Glomerular endothelial cell (primary cell): ENCODE measurements around the gene PARD3. TPM values are rescaled to one million over a fixed set of nuclear protein-coding genes. Genes with fewer than 3 reads are reported as not detected.
"Not testable (repeated sequence)": the region's sequence is repeated elsewhere in the genome, so short reads cannot be mapped to it uniquely, and the experiment has no call there.

Experiments used
- DNase-seq: peaks from one replicate; pipeline ENCODE4 v3.0.0-alpha.2; 2011; ENCODE audit warnings: low read depth, low spot score; ENCODE audit errors: extremely low read depth
- total RNA-seq: library from RNA; depleted of rRNA; stranded (reverse); fragments of >200 nt; gene quantifications from 2 replicates; pipeline ENCODE4 v1.2.3, GENCODE V29; 2015

PARD3 gene
- total RNA-seq, 1 donor from 2014 or later, result 23.0 TPM

DNA sequence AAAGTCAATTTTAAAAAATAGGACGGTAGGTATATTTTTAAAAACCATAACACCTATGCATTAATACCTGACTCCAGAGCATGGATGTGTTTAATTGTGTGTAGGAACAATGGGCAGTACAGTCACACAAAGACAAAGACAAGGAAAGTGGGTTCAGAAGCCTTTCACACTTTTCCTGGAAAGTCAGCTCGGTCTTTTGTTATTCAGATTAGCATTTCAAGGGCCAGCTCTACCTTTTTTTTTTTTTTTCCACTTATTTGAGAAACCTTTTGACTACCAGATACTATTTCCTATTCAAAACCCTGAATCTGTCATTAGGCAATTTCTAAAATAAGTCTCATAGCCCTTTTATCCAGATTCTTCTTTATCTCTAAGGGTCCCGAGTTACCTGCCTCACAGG lies 401.9 kb downstream of the PARD3 start:
- no peak for DNase-seq

DNA sequence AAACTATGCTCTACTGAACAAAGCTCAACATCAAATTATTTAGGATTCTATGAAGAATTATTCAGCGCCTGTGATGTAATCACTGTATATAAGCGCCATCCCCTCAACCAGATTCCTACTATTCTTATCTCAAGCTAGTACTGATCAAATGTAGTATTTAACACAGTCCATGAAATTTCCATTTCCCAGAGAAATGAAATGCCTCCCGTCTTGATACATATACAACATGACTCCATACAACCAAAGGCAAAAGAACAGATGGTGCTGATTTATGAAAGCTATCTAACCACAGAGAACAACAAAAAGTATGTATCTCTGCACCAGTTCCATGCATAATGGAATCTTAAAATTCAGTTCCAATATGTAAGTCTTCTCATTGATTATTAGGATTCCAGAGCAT lies 406.1 kb downstream of the PARD3 start:
- no peak for DNase-seq

DNA sequence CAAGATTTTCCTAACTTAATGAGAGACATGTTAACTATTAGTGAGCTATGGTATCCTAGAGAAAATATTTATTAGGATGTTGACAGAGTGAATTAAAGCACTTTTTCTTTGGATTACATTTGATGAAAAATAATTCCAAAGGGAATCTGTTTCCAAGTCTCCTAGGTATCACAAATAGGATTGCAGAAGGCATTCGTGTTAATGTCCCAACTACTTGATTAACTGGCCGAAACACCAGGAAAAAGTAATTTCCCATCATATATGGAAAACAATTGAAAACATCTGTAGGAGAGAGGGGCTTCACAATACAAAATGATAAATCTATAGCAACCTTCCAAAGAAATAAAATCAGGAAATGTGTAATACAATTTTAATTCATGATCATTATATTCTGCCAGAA lies 406.7 kb downstream of the PARD3 start:
- DNase-seq, result no peak

DNA sequence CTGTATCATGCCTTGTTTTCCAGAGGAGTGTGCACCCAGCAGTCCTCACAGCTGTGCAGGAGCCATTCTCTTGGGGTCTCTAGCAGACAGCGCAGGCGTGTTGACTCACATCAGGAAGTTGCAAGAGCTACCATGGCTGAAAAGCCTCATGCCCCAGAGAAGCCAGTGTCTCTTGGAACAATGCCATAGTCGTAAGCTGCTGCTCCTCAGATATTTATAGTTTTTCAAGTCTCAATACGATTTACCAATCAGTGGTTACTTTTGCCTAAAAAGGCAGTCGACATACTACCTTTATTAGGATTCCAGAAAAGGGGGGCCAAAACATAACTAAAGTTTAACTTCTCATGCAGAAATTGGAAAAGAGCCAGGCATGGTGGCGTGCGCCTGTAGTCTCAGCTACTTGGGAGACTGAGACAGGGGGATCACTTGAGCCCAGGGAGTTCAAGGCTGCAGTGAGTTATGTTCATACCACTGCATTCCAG lies 407.7 kb downstream of the PARD3 start:
- DNase-seq, result peak; percentile 51

DNA sequence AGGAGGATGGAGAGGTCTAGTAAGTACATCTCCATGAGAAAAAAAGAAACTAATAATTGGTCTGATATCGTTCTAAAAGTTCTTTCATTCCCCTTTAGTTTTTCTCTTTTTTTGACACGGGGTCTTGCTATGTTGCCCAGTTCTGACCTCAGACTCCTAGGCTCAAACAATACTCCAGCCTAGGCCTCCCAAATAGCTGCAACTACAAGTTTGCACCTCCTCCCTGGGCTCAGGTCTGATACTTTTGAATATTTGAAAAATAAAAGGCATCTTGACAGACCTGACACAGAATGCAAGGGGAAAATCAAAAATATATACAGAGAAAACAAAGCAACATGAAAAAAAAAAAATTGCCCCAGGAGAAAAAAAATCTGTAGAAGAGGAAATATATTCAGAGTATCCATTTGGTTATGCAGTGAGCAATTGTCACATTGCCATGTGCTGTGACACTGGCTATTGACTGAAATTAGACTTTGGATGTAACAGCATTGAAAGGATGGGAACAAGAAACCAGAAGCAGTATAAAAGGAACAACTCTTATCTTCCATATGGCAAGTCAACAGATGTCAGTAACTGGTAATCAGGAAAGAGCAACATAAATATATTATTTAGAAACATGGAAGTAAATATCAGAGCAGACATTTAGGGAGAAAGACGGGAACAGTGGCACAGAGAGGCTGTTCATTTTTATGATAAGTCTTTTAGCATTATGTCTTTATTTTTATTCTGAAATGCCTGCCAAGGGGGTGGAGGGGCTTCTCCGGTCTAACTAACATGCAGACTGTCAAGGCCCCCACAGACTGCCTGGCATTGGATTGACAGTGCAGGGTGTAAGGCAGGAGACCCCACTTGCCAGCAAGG lies 408.4 kb downstream of the PARD3 start:
- DNase-seq, result no peak

DNA sequence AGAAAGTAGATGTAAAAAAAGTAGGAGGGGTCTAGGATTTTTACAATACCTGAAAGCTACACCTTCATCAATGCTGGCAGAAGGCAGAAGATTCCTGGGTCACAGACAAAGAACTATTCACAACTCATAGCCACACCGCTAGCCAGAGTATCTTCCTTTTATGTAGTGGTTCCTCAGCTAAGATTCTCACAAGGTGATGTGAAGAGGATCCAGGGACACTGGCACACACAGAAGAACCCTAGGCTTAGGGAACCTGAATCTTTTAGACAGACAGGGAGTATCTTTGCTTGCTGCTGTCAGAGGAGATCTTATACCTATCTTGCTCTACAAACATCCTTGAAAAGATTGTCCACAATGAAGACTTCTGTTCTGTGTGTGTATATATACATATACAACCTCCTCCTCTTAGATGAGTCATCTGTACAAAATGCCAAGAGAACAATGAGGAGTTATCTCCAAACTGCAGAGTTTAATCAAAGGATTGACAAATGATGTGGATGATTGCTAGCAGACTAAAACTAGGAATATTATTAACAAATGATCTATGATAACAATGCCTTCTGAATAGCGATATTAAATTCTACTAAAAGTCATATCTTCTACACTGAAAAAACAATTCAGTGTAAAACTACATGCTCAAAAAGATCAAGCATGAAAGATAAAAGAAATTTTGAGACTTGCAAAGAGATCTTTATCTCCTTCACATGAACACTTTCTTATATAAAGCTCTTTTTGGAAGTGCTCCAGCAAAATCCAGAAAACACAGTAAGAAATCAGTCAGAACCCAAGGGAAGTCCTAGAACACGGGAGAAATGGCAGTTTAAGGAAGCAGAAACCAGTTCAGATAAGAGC lies 409.3 kb downstream of the PARD3 start:
- peak; percentile 42 for DNase-seq

DNA sequence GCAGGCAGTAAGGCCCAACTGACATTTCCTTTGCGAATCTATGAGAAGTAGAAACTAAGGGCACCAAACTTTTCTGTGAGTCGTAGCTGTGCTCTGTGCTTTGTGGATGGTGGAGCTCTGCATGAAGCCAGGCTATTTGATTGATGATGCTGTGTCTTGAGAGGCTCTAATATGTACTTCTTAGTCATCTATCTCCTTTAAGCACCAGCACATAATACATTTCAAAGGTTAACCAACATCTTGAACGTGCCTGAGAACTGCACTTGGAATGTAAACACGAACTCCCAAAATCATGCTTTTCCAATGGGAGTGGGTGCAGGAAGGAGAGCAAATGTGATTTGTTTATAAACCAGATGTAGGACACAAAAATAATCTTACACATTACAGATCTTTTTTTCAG lies 411.6 kb downstream of the PARD3 start:
- DNase-seq, result no peak

DNA sequence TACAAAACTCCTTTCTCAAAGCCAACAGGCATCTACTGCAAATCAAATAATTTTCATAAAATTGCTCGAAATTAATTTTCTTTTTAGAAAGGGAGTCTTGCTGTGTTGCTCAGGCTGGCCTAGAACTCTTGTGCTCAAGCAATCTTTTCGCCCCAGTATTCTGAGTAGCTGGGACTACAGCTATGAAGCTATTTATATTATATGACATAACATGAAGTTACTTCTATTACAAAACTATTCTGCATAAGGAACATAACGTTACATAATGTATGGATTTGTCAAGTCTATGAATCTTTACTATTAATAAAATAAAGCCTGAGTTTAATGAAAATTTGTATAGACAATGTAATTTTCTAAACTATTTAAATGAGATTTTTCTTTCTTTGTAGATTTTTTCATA lies 415.0 kb downstream of the PARD3 start:
- DNase-seq, result no peak

DNA sequence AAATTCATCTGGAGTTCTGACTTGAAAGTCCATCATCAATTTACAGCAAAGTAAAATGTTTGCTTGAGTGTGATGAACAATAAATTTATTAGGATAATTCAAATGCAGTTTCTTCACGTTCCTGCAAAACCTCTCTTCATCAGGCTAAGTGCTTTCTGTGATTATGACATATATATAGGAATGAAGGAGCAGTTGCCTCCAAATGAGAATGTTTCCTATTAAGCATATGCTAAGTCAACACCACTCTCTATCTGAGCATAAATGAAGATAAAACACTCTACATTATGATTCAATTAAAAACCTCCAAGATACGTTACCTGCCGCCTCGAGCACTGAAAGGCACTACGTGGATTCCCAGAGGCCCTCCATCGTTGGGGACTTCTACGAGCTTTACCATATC lies 416.1 kb downstream of the PARD3 start:
- DNase-seq, result no peak

DNA sequence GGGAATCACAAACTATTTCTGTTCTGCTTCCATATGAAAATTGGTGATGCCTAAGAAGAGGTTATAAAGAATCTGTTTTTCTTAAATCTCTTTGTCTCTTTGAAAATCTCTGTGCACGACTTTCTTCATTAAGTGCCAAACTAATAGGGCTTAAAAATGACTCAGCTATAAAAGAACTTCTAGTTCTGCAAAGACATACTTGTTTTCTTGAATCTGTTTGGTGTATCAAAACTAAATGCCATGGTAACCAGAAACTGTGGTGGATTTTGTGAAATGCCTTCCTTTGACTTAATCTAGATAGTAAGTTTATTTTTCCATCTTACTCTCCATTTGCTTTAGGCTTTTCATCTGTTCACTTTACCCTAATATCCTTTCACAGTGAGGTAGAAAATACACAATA lies 417.8 kb downstream of the PARD3 start:
- DNase-seq, result no peak

DNA sequence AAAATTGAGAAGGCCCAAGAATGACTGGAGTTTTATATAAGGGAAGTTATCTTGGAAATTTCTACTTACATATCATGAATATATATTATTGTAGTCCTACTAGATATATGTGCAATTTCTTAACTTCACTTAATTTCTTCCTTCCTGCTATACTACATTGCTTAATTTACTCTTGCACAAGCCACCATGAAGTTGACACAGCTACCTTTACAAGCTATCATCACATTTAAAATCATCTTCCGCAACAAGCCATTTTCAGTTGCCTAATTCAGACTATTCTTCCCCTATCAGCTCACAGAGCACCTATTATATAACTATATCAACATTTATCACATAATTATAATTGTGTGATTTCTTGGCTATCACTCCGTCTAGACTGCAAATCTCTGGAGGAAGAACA lies 418.4 kb downstream of the PARD3 start:
- DNase-seq, result no peak

DNA sequence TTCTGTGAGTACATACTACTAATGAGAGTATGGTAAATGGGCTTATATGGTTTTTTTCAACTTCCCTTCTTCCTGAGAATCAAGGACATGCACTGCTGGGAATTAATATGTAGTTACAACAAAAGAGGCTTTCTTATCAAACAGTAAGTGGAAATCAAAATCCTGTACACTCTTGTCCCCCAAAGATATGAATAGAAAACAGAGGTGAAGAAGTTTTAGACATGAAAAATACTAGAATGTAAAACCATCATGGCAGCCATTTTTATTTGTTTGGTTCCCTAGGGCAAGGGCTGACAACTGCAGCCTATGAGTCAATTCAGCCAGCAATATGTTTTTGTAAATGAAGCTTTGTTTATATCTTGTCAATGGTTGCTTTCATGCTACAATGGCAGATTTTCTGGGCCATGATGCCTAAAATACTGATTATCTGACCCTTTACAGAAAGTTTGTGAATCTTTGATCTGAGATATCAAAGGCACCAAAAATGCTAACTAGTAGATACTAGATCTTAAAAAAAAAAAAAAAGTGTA lies 422.4 kb downstream of the PARD3 start:
- DNase-seq, result no peak

DNA sequence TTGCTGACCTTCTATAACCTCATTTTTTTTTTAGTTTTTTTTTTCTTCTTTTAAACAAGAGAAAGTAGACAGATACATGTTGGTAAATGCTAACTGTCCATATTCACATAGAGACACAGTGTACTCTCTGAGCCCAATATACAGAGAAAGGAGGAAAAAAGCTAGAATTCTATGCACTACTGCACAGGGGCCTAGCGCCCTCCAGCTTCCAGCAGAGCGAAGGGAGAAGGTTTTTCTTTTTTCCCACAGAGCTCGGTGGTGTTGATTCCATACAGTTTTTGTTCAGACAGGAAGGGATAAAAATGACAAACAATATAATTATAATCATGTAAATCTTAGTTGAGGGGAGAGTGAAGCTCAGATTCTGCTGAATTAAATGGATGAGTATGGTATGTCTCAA lies 423.9 kb downstream of the PARD3 start:
- DNase-seq, result not testable (repeated sequence)

DNA sequence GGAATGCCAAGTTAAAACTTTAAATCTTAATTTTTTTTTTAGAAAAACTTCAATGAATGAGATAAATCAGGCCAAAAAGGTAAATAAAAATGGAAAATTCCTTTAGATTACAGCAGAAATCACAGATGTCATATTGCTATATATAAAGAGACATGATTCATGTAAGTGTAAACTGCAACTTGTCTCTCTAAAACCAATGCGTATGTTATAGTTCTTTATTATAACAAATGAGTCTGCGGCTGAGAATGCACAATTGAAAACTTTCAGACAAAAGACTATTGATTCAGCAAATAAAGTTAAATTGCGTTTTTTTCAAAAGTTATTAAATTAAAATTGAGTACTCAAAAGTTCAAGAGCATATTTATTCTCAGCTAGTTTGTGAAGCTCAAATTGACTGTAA lies 425.3 kb downstream of the PARD3 start:
- no peak for DNase-seq

DNA sequence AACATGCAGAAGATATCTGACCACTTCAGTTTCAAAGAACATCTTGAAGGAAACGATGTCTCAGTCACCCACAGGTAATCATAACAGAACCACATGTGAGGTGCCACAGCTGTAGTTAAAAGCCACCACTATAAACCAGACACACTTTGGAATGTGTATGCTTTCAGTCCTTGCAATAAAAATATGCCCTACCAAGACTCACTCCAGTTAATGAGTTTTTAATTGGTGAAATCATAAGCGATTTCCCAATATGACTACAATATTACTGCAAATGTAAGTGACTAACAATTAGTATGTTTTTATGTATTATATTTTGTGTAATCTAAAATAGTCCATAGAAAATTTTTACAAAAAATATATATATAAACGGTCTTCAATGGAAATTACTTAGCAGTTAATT lies 428.2 kb downstream of the PARD3 start:
- no peak for DNase-seq

DNA sequence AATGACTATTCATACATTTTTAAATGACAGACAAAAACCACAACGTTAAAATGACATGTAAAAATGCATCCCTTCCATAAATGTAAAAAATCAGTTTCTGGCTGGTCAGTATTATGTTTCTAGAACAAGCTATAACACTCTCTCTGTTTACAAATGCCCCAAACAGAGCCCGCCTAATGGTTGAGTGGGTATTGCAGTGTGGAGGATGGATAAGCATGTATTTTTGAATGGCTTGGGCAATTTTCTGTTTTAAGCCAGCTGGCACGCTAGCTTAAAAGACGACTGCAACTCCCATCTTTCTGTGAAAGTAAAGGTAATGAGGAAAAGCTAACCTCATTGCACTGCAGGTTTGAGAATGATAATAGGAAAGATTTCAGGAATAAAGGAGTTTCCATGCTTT lies 430.7 kb downstream of the PARD3 start:
- no peak for DNase-seq

DNA sequence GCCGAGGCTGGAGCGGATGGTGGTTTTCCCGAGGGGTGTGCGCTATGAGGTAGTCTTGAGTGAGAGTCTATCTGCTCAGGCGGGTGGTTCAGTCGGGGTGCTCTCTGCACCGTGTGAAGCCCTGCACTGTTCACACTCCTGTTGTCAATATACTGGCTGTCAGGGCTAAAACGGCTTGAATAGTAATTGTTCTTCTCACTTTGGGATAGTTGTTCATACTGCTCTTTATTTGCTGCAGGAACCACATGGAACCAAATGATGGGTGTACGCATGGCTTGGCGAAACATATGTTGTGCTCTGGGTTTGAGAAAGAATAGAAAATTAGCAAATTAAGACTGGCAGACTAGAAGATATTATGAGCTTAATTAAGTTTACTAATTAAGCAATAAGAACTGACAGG lies 432.5 kb downstream of the PARD3 start:
- DNase-seq, result no peak

DNA sequence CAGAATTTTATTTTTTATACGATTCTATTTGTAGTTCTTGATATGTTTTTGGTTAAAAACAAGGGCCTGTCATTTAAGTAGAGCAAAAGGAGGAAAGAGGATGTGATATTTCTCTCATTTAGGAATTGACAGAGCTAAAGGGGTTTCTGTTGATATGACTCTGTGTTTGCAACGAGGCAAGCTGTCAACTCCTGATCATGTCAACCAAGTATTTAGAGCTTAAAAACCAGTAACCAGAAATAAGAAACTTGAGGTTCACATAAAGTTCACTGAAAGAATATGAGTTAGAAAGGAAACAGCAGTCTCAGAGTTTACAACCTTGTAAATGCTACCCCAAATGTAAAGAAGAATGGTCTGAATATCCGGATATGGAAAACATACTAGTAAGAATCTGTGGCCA lies 434.2 kb downstream of the PARD3 start:
- no peak for DNase-seq

DNA sequence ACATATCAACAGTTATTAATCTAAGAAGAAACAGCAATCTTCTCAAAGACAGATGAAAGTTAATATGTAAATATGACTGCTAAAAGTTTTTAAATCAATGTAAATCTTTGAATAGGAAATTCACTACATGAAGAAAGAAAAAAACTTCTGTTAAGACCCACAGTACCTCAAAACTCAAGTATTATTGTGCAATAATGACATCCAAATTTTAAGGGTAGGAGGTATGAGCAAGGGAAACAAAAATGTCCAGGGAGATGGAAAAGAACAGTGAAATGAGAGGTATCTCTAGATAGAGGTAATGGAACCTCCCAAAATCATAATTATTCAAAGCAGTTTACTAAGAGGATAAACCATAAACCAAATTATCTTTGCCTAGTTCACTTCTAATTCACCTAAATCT lies 436.8 kb downstream of the PARD3 start:
- no peak for DNase-seq

DNA sequence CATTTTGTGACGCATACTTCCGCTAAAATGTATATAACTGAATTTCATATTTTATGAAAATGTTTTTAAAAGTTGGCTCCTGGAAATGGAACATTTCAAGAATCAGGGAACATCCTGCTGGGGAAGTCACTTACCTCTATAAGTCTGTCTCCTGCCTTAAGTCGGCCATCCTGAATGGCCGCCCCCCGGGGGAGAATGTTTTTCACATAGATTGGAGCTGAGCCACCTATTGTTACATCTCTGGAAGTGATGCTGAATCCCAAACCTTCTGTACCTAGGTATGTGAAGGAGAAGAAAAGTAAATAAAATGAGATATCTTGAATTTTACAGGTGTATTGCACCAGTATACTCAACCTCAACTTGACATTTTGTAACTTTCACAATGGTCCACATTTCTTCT lies 437.3 kb downstream of the PARD3 start:
- DNase-seq, result no peak

DNA sequence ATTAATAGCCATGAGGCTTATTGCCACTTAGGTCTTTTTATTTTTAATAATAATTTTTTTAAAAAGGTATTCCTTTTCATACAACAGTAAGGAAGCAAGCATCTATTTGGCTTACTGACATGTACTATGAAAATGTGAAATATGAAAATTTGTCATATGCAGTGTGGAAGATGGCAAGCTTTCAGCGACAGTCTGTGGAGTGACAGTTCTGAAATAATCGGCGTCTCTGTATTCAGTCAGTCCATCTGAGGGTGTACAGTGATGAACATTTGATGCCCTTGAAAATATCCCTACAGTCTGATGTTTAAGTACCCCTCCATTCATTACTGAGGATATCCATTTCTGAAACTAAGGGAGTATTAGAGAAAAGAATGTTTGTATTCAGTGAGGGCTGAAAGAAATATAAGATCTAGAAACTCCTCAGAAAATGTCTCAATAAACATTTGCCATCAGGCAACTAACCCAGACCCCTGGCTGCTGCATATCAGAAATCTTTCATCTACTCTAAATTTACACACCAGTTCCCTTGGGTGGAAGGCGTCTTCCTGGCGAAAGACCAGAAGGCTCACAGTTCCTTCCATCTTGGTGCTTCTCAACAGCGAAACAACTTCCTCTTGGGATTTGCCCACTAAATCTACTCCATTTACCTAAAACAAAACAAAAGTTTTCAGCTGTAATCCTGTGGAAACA lies 440.6 kb downstream of the PARD3 start:
- DNase-seq, result no peak
